Gastroesophageal sphincter (tissue), 3 donors: ENCODE data around the gene KCNK4.

Source experiments
- CTCF ChIP-seq, 4 experiments: fragments of 200-600 bp in 2 of 4; fragments of 450-650 bp in 2 of 4; sonication (generic) in 1 of 4; IDR thresholded peaks; one replicate each; pipeline ENCODE4 v1.5.1; 2017 to 2019; ENCODE audit warnings: antibody characterized with exemption in 4 of 4, mild to moderate bottlenecking in 2 of 4, moderate library complexity in 2 of 4
- EP300 ChIP-seq: sonication (generic); formaldehyde crosslinking; IDR thresholded peaks from one replicate; pipeline ENCODE4 v1.6.1; 2017; ENCODE audit warnings: antibody characterized with exemption, mild to moderate bottlenecking
- POLR2A ChIP-seq, 2 donors: fragments of 450-650 bp; IDR thresholded peaks; one replicate each; pipeline ENCODE4 v1.6.1; 2017; ENCODE audit warnings: antibody characterized with exemption in 2 of 2, mild to moderate bottlenecking in 2 of 2, moderate library complexity in 1 of 2
- POLR2AphosphoS5 ChIP-seq: sonication (generic); formaldehyde crosslinking; IDR thresholded peaks from one replicate; pipeline ENCODE4 v1.6.1; 2017; ENCODE audit warnings: antibody characterized with exemption

DNA sequence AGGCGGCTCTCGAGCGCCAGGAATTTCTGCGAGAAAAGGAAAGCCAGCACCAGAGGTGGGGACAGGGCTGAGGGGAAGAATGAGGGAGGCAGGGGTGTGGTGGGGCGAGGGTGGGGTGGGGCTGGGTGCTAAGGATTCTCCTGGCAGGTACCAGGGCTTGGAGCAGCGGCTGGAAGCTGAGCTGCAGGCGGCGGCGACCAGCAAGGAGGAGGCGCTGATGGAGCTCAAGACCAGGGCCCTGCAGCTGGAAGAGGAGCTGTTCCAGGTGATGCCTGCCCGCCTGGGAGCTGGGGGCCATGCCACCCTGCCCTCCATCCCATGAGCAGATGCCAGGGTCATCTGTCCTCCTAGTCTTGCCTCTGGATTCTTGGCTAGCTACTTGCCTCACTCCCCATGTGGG, 58.3 kb downstream of the KCNK4 start:
- TF ChIP-seq CTCF (IDR thresholded peaks at IDR 0.05) (no peak), POLR2A (IDR thresholded peaks at IDR 0.05) (no peak), EP300 (no peak), POLR2AphosphoS5 (no peak)
